CD14-positive monocyte (primary cell): ENCODE data around the gene OR2W3. TPM values are rescaled to one million over a fixed set of nuclear protein-coding genes. Genes with fewer than 3 reads are reported as not detected.

Experiments
- DNase-seq, 3 donors: peaks; one replicate each; pipeline ENCODE4 v3.0.0-alpha.2; 2011 to 2022
- H2AFZ ChIP-seq: 2 replicates; pipeline ENCODE4 v1.6.0; 2012; ENCODE audit warnings: mild to moderate bottlenecking, low read depth, low read length, inconsistent platforms; ENCODE audit not compliant: insufficient read depth, poor library complexity, severe bottlenecking
- H3K27ac ChIP-seq, 2 donors: 1 replicate in 1 of 2; 2 replicates in 1 of 2; pipeline ENCODE4 v1.5.1; 2012 to 2013; ENCODE audit warnings: low read length in 2 of 2, control low read depth in 1 of 2, inconsistent platforms in 1 of 2, low read depth in 1 of 2, mild to moderate bottlenecking in 1 of 2
- H3K27me3 ChIP-seq, 2 donors: one replicate each; pipeline versions ENCODE4 v1.6.0 to v1.6.1; 2011 to 2013; ENCODE audit warnings: low read length in 2 of 2; ENCODE audit not compliant: control insufficient read depth in 2 of 2, insufficient read depth in 2 of 2
- H3K36me3 ChIP-seq, 2 donors: replicated peaks in 1 of 2; 1 replicate in 1 of 2; 2 replicates in 1 of 2; pipeline versions ENCODE4 v1.5.1 to v1.6.1; 2012 to 2013; ENCODE audit warnings: low read length in 2 of 2, control low read depth in 1 of 2, inconsistent platforms in 1 of 2, mild to moderate bottlenecking in 1 of 2; ENCODE audit not compliant: insufficient read depth in 2 of 2, control insufficient read depth in 1 of 2
- H3K4me1 ChIP-seq, 2 donors: 1 replicate in 1 of 2; 2 replicates in 1 of 2; pipeline versions ENCODE4 v1.5.1 to v1.6.1; 2012 to 2013; ENCODE audit warnings: low read length in 2 of 2, control low read depth in 1 of 2, inconsistent platforms in 1 of 2, mild to moderate bottlenecking in 1 of 2, moderate library complexity in 1 of 2; ENCODE audit not compliant: insufficient read depth in 2 of 2, control insufficient read depth in 1 of 2
- H3K4me2 ChIP-seq: replicated peaks from 2 replicates; pipeline ENCODE3; 2012; ENCODE audit warnings: low read length, moderate library complexity, mild to moderate bottlenecking; ENCODE audit not compliant: poor library complexity, severe bottlenecking; ENCODE audit errors: extremely low read depth
- H3K4me3 ChIP-seq, 3 experiments: fragments of 200-600 bp in 1 of 3; sonication (generic) in 1 of 3; replicated peaks in 1 of 3; 1 replicate in 2 of 3; 2 replicates in 1 of 3; pipeline ENCODE4 v1.5.1; 2011 to 2013; ENCODE audit warnings: low read length in 3 of 3, mild to moderate bottlenecking in 3 of 3, control low read depth in 2 of 3, low read depth in 2 of 3, inconsistent platforms in 1 of 3, moderate library complexity in 1 of 3
- H3K79me2 ChIP-seq: 2 replicates; pipeline ENCODE4 v1.6.0; 2012; ENCODE audit warnings: mild to moderate bottlenecking, control low read depth, inconsistent platforms, low read length, moderate library complexity; ENCODE audit not compliant: insufficient read depth
- H3K9ac ChIP-seq: 2 replicates; pipeline ENCODE4 v1.6.0; 2017; ENCODE audit warnings: low read length, mild to moderate bottlenecking; ENCODE audit not compliant: insufficient read depth, poor library complexity, severe bottlenecking
- H3K9me3 ChIP-seq, 2 donors: replicated peaks in 1 of 2; 1 replicate in 1 of 2; 2 replicates in 1 of 2; pipeline versions ENCODE4 v1.5.1 to v1.6.1; 2012 to 2013; ENCODE audit warnings: low read length in 2 of 2, control low read depth in 1 of 2; ENCODE audit not compliant: control insufficient read depth in 1 of 2, insufficient read depth in 1 of 2
- H4K20me1 ChIP-seq: 2 replicates; pipeline ENCODE4 v1.6.0; 2012; ENCODE audit warnings: mild to moderate bottlenecking, low read length, control low read depth, moderate library complexity; ENCODE audit not compliant: insufficient read depth
- H3K27ac Mint-ChIP-seq, 7 donors: one replicate each; pipeline ENCODE4 v1.8.0; 2020; ENCODE audit warnings: mild to moderate bottlenecking in 7 of 7, mixed read lengths in 7 of 7, moderate library complexity in 6 of 7, inconsistent platforms in 2 of 7
- H3K27me3 Mint-ChIP-seq, 3 donors: one replicate each; pipeline ENCODE4 v1.8.0; 2021 to 2022; ENCODE audit warnings: low read depth in 3 of 3, mild to moderate bottlenecking in 3 of 3, mixed read lengths in 3 of 3, moderate library complexity in 3 of 3, inconsistent platforms in 1 of 3
- H3K36me3 Mint-ChIP-seq, 2 donors: one replicate each; pipeline ENCODE4 v1.8.0; 2020; ENCODE audit warnings: mixed read lengths in 2 of 2, inconsistent platforms in 1 of 2, mild to moderate bottlenecking in 1 of 2
- H3K4me1 Mint-ChIP-seq: one replicate; pipeline ENCODE4 v1.8.0; 2020; ENCODE audit warnings: mild to moderate bottlenecking, mixed read lengths
- H3K4me3 Mint-ChIP-seq, 2 donors: one replicate each; pipeline ENCODE4 v1.8.0; 2020; ENCODE audit warnings: mild to moderate bottlenecking in 2 of 2, mixed read lengths in 2 of 2, moderate library complexity in 1 of 2
- H3K9me3 Mint-ChIP-seq, 7 donors: one replicate each; pipeline ENCODE4 v1.8.0; 2020 to 2022; ENCODE audit warnings: mixed read lengths in 7 of 7, mild to moderate bottlenecking in 6 of 7, moderate library complexity in 6 of 7, inconsistent platforms in 2 of 7
- WGBS: methylation state at CpG from one replicate; pipeline ENCODE4 v1.1.5; 2013; ENCODE audit warnings: missing lambda C conversion rate; ENCODE audit not compliant: insufficient coverage; 5-methylcytosine and 5-hydroxymethylcytosine counted together
- intact Hi-C, 2 donors: fragments of 100-400 bp; cut with micrococcal nuclease; formaldehyde crosslinking; loops; one replicate each; pipeline versions ENCODE4 v1.15.0 to v1.15.1; 2023
- polyA plus RNA-seq, 3 donors: library from polyadenylated mRNA; depleted of rRNA in 1 of 3; unstranded in 2 of 3; stranded (reverse) in 1 of 3; fragments of 300-500 nt in 2 of 3; fragments of >200 nt in 1 of 3; fragmentation: Illumina TruSeq in 2 of 3; gene quantifications; 1 replicate in 2 of 3; 2 replicates in 1 of 3; pipeline ENCODE4 v1.2.3, GENCODE V29; 2012 to 2021
- TF ChIP-seq, protein P1 (sequence below): fragments of 200-600 bp; IDR thresholded peaks from one replicate; pipeline ENCODE4 v1.8.0; 2022; ENCODE audit warnings: antibody characterized with exemption, mild to moderate bottlenecking

OR2W3 gene
- polyA plus RNA-seq, 3 donors: 0.09 to 0.31 TPM; not detected in 1

DNA sequence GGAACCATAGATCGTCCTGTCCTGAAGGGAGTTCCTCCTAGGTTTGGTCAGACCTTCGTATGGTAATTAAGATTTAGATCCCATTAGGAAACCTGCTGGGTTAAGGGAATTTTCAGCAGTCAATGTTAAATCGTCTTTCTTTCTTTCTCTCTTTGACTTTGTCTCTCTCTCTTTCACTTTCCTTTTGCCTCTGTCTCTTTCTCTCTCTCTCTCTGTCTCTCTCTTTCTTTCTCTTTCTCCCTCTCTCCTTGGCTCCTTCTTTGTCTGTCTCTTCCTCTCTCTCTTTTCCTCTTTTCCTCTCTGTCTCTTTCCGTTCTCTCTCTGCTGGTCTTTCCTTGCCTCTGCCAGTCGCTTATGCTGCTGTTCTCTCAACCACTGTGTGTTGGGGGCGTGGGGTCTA, 8.7 kb downstream of the OR2W3 start:
- TF ChIP-seq, protein P1, sequence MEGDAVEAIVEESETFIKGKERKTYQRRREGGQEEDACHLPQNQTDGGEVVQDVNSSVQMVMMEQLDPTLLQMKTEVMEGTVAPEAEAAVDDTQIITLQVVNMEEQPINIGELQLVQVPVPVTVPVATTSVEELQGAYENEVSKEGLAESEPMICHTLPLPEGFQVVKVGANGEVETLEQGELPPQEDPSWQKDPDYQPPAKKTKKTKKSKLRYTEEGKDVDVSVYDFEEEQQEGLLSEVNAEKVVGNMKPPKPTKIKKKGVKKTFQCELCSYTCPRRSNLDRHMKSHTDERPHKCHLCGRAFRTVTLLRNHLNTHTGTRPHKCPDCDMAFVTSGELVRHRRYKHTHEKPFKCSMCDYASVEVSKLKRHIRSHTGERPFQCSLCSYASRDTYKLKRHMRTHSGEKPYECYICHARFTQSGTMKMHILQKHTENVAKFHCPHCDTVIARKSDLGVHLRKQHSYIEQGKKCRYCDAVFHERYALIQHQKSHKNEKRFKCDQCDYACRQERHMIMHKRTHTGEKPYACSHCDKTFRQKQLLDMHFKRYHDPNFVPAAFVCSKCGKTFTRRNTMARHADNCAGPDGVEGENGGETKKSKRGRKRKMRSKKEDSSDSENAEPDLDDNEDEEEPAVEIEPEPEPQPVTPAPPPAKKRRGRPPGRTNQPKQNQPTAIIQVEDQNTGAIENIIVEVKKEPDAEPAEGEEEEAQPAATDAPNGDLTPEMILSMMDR: no peak
- Mint-ChIP-seq H3K27ac (no peak overlapping the region), H3K4me1 (peaks cover 27% of the 10 kb centered on the region), H3K9me3 (peaks cover 3 to 27% (median 8%) of the 10 kb centered on the region in 7 donors), H3K36me3 (no peaks in the 10 kb centered on the region), H3K27me3 (peaks cover 0 to 3% (median 2%) of the 10 kb centered on the region in 3 donors), H3K4me3 (no peak overlapping the region)
- Histone ChIP-seq H3K9me3 (no peaks in the 10 kb centered on the region), H3K4me3 (no peak overlapping the region), H3K79me2 (no peaks in the 10 kb centered on the region), H3K36me3 (no peaks in the 10 kb centered on the region), H2AFZ (no peak overlapping the region), H3K27ac (no peak overlapping the region), H3K27me3 (no peaks in the 10 kb centered on the region), H3K4me2 (no peak overlapping the region), H4K20me1 (no peaks in the 10 kb centered on the region), H3K9ac (no peak overlapping the region), H3K4me1 (peaks cover 0 to 4% of the 10 kb centered on the region in 2 donors)
- intact Hi-C loops: no loop called here
- no peak for DNase-seq
- 90% methylated on average over 2 of the region's 6 CpGs for WGBS

DNA sequence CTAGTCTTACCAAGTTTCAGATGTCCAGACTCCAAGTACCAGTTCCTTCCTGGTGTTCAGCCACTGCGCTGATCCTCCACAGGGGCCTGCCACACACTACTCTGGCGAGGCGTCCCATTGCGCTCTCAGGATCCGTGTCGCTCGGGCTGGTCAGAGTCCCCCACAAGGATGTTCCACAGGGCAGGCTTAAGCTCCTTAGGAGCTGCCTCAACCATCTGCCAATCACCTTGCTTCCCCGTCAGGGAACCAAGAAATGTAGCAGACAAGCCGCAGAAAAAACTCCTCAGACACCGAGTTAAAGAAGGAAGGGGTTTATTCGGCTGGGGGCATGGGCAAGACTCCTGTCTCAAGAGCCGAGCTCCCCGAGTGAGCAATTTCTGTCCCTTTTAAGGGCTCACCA, 9.8 kb downstream of the OR2W3 start:
- Mint-ChIP-seq H3K27ac (no peak overlapping the region), H3K4me3 (peak overlapping the region; percentile 64 to 82), H3K36me3 (no peaks in the 10 kb centered on the region), H3K9me3 (peaks cover 3 to 23% (median 8%) of the 10 kb centered on the region in 7 donors), H3K27me3 (peaks cover 0 to 3% (median 2%) of the 10 kb centered on the region in 3 donors), H3K4me1 (peaks cover 27% of the 10 kb centered on the region)
- WGBS: 75% methylated on average over 8 of the region's 13 CpGs
- Histone ChIP-seq H3K4me1 (peaks cover 0 to 4% of the 10 kb centered on the region in 2 donors), H4K20me1 (no peaks in the 10 kb centered on the region), H3K27ac (no peak overlapping the region), H3K9me3 (no peaks in the 10 kb centered on the region), H3K4me2 (no peak overlapping the region), H3K36me3 (no peaks in the 10 kb centered on the region), H2AFZ (no peak overlapping the region), H3K4me3 (no peak overlapping the region), H3K9ac (no peak overlapping the region), H3K79me2 (no peaks in the 10 kb centered on the region), H3K27me3 (no peaks in the 10 kb centered on the region)
- intact Hi-C loops: no loop called here
- DNase-seq: no peak
- TF ChIP-seq, protein P1: no peak
